Spleen (tissue), 11 donors: ENCODE measurements around the gene R3HCC1L. TPM values are rescaled to one million over a fixed set of nuclear protein-coding genes. Genes with fewer than 3 reads are reported as not detected.

ENCODE experiments used
- DNase-seq: peaks from one replicate; pipeline ENCODE4 v3.0.0-alpha.2; 2020
- H3K27ac ChIP-seq, 8 donors: fragments of 200-600 bp; sonication (generic) in 7 of 8; 1 replicate in 4 of 8; 2 replicates in 4 of 8; pipeline versions ENCODE4 v1.5.0 to v1.8.0; 2016 to 2021; ENCODE audit warnings: inconsistent platforms in 4 of 8, mild to moderate bottlenecking in 4 of 8, moderate library complexity in 1 of 8
- H3K27me3 ChIP-seq, 7 donors: fragments of 200-600 bp; sonication (generic) in 6 of 7; replicated peaks in 1 of 7; 1 replicate in 4 of 7; 2 replicates in 3 of 7; pipeline versions ENCODE4 v1.5.0 to v1.8.0; 2016 to 2021; ENCODE audit warnings: inconsistent platforms in 3 of 7, mild to moderate bottlenecking in 1 of 7
- H3K36me3 ChIP-seq, 6 donors: fragments of 200-600 bp; sonication (generic) in 5 of 6; 1 replicate in 4 of 6; 2 replicates in 2 of 6; pipeline versions ENCODE4 v1.5.0 to v1.8.0; 2016 to 2021; ENCODE audit warnings: inconsistent platforms in 2 of 6
- H3K4me1 ChIP-seq, 6 donors: fragments of 200-600 bp; sonication (generic) in 5 of 6; 1 replicate in 3 of 6; 2 replicates in 3 of 6; pipeline versions ENCODE4 v1.5.0 to v1.8.0; 2016 to 2021; ENCODE audit warnings: inconsistent platforms in 3 of 6
- H3K4me3 ChIP-seq, 8 donors: fragments of 200-600 bp; sonication (generic) in 7 of 8; 1 replicate in 4 of 8; 2 replicates in 4 of 8; pipeline versions ENCODE4 v1.5.0 to v1.8.0; 2016 to 2021; ENCODE audit warnings: inconsistent platforms in 4 of 8, mild to moderate bottlenecking in 4 of 8, moderate library complexity in 2 of 8
- H3K9me3 ChIP-seq, 8 donors: fragments of 200-600 bp; sonication (generic) in 7 of 8; 1 replicate in 4 of 8; 2 replicates in 4 of 8; pipeline versions ENCODE4 v1.5.0 to v1.8.0; 2016 to 2021; ENCODE audit warnings: inconsistent platforms in 4 of 8
- CTCF ChIP-seq, 11 experiments: fragments of 200-600 bp in 7 of 11; fragments of 450-650 bp in 4 of 11; sonication (generic) in 4 of 11; IDR thresholded peaks in 8 of 11; conservative IDR thresholded peaks in 3 of 11; 1 replicate in 7 of 11; 2 replicates in 4 of 11; pipeline versions ENCODE4 v1.4.0 to v1.8.0; 2016 to 2021; ENCODE audit warnings: antibody characterized with exemption in 11 of 11, inconsistent platforms in 4 of 11, mild to moderate bottlenecking in 1 of 11
- POLR2A ChIP-seq, 3 donors: fragments of 450-650 bp; IDR thresholded peaks; one replicate each; pipeline ENCODE4 v1.5.1; 2017; ENCODE audit warnings: antibody characterized with exemption in 3 of 3, mild to moderate bottlenecking in 1 of 3
- POLR2AphosphoS5 ChIP-seq, 3 donors: sonication (generic); formaldehyde crosslinking; IDR thresholded peaks; one replicate each; pipeline ENCODE4 v1.5.1; 2017; ENCODE audit warnings: antibody characterized with exemption in 3 of 3
- WGBS, 5 donors: extraction: QIAGEN DNeasy Blood & Tissue Kit in 3 of 5; methylation state at CpG; one replicate each; pipeline versions ENCODE4 v1.1.5 to v1.1.7; 2013 to 2018; 5-methylcytosine and 5-hydroxymethylcytosine counted together
- intact Hi-C: fragments of 100-400 bp; cut with DNase I; formaldehyde crosslinking; loops from one replicate; pipeline ENCODE4 v1.15.0; 2023; ENCODE audit warnings: low total_unique reads
- polyA plus RNA-seq, 3 donors: library from polyadenylated mRNA; stranded (reverse); fragments of 200-250 nt; gene quantifications; one replicate each; pipeline ENCODE4 v1.2.1, GENCODE V29; 2013
- total RNA-seq, 7 donors: library from RNA; depleted of rRNA in 3 of 7; stranded (reverse); fragments of >200 nt in 3 of 7; fragmentation: NEBNext Ultra II Directional in 4 of 7; extraction: Animal tissue kit (Norgen Biotek cat#: 25700) in 4 of 7; gene quantifications; one replicate each; pipeline versions ENCODE4 v1.1.0 to v1.2.1, GENCODE V29; 2016 to 2021
- donor health status: healthy with polysubstance abuse.
- donor health status: DM: no; HTN: no; CAD: no; lungs with moderate emphysema.
- donor health status: DM: no; HTN: no; CAD: no.
- donor health status: Bipolar disorder and iron deficiency.
- donor health status: healthy.
- donor health status: DM: no; HTN: no; CAD: no.
- donor health status: DM: yes; HTN: yes; CAD: no.

Gene R3HCC1L
- total and polyA plus RNA-seq, 10 donors: 9.0 to 21.2 (median 18.5) TPM

GRCh38 chr10:98115031-98115787, 19.2 kb upstream of the R3HCC1L start:
- no peaks in the 10 kb centered on the region for H3K36me3 ChIP-seq
- no peak overlapping the region for H3K4me3 ChIP-seq
- 51 to 62% (median 60%) methylated on average over 10 of the region's 10 CpGs for WGBS, 5 donors
- peaks cover 0 to 6% (median 0%) of the 10 kb centered on the region in 8 donors for H3K9me3 ChIP-seq
- no peak overlapping the region for H3K27ac ChIP-seq
- TF ChIP-seq POLR2A (IDR thresholded peaks at IDR 0.05) (no peak), CTCF (IDR thresholded peaks at IDR 0.05 in 8 of 11, conservative IDR thresholded peaks at IDR 0.05 in 3 of 11) (no peak)
- H3K4me1 ChIP-seq: no peaks in the 10 kb centered on the region
- no peak for DNase-seq
- H3K27me3 ChIP-seq: peaks cover 0 to 40% (median 5%) of the 10 kb centered on the region in 7 donors
- intact Hi-C loops: no loop called here

- intact Hi-C loops: no loop called here
- H3K27ac ChIP-seq: no peak overlapping the region
- H3K4me3 ChIP-seq: no peak overlapping the region
- H3K27me3 ChIP-seq: peaks cover 0 to 27% (median 0%) of the 10 kb centered on the region in 7 donors
- no peak for TF ChIP-seq POLR2AphosphoS5 (IDR thresholded peaks at IDR 0.05)
- TF ChIP-seq CTCF (IDR thresholded peaks at IDR 0.05 in 8 of 11, conservative IDR thresholded peaks at IDR 0.05 in 3 of 11): no peak
- no peak for TF ChIP-seq POLR2A (IDR thresholded peaks at IDR 0.05)
- no peaks in the 10 kb centered on the region for H3K36me3 ChIP-seq
- H3K9me3 ChIP-seq: peaks cover 0 to 36% (median 28%) of the 10 kb centered on the region in 8 donors
- WGBS, 5 donors: 86 to 94% (median 88%) methylated on average over 4 of the region's 4 CpGs
- no peak for DNase-seq
- no peaks in the 10 kb centered on the region for H3K4me1 ChIP-seq
Observed at GRCh38 chr10:98119891-98120290, 14.6 kb upstream of the R3HCC1L start.

- DNase-seq: no peak
- no peak overlapping the region for H3K4me3 ChIP-seq
- no peak overlapping the region for H3K27ac ChIP-seq
- WGBS, 5 donors: 78 to 83% (median 78%) methylated on average over 5 to 6 of the region's 6 CpGs
- H3K4me1 ChIP-seq: no peaks in the 10 kb centered on the region
- H3K36me3 ChIP-seq: no peaks in the 10 kb centered on the region
- no peak for TF ChIP-seq CTCF (IDR thresholded peaks at IDR 0.05 in 8 of 11, conservative IDR thresholded peaks at IDR 0.05 in 3 of 11)
- no peak for TF ChIP-seq POLR2A (IDR thresholded peaks at IDR 0.05)
- no peak for TF ChIP-seq POLR2AphosphoS5 (IDR thresholded peaks at IDR 0.05)
- H3K9me3 ChIP-seq: peaks cover 0 to 39% (median 25%) of the 10 kb centered on the region in 8 donors
- peaks cover 0 to 23% (median 0%) of the 10 kb centered on the region in 7 donors for H3K27me3 ChIP-seq
- intact Hi-C loops: no loop called here
Observed at GRCh38 chr10:98125940-98126631, 8.4 kb upstream of the R3HCC1L start.

- Histone ChIP-seq H3K9me3 (peaks cover 0 to 14% (median 1%) of the 10 kb centered on the region in 8 donors), H3K4me1 (peaks cover 0 to 14% (median 9%) of the 10 kb centered on the region in 6 donors), H3K4me3 (no peak overlapping the region), H3K36me3 (no peaks in the 10 kb centered on the region), H3K27me3 (peaks cover 0 to 17% (median 0%) of the 10 kb centered on the region in 7 donors), H3K27ac (no peak overlapping the region)
- no peak for DNase-seq
- TF ChIP-seq POLR2AphosphoS5 (IDR thresholded peaks at IDR 0.05) (no peak), CTCF (IDR thresholded peaks at IDR 0.05 in 8 of 11, conservative IDR thresholded peaks at IDR 0.05 in 3 of 11) (no peak), POLR2A (IDR thresholded peaks at IDR 0.05) (no peak)
- WGBS, 5 donors: 87 to 95% (median 91%) methylated on average over 6 of the region's 6 CpGs
- intact Hi-C loops: no loop called here
Observed at GRCh38 chr10:98128802-98129201, 5.7 kb upstream of the R3HCC1L start.
